HEK293 (cell line): ENCODE measurements around the gene PRDX2.

ENCODE experiments used
- CTCF ChIP-seq: fragments of 450-650 bp; formaldehyde crosslinking; IDR thresholded peaks from 2 replicates; pipeline ENCODE4 v1.5.1; 2016; ENCODE audit warnings: missing biosample characterization, missing genetic modification characterization
- FEZF1 ChIP-seq: fragments of 450-650 bp; formaldehyde crosslinking; IDR thresholded peaks from 2 replicates; pipeline ENCODE4 v1.5.1; 2016; ENCODE audit warnings: missing biosample characterization, missing genetic modification characterization
- GLI2 ChIP-seq: fragments of 450-650 bp; formaldehyde crosslinking; IDR thresholded peaks from 2 replicates; pipeline ENCODE4; 2017; ENCODE audit warnings: missing biosample characterization, missing genetic modification characterization, low read depth, borderline replicate concordance
- GLIS2 ChIP-seq: fragments of 450-650 bp; formaldehyde crosslinking; IDR thresholded peaks from 2 replicates; pipeline ENCODE4 v1.5.1; 2016; ENCODE audit warnings: missing biosample characterization, missing genetic modification characterization
- MZF1 ChIP-seq: fragments of 450-650 bp; formaldehyde crosslinking; IDR thresholded peaks from 2 replicates; pipeline ENCODE4 v1.5.1; 2017; ENCODE audit warnings: missing biosample characterization, missing genetic modification characterization, borderline replicate concordance
- SCRT2 ChIP-seq: fragments of 450-650 bp; formaldehyde crosslinking; IDR thresholded peaks from 2 replicates; pipeline ENCODE4 v1.5.1; 2016; ENCODE audit warnings: missing biosample characterization, missing genetic modification characterization
- SETDB1 ChIP-seq: IDR thresholded peaks from one replicate; pipeline ENCODE4 v1.6.1; 2017; ENCODE audit warnings: mild to moderate bottlenecking, low read length, moderate library complexity, mixed read lengths; ENCODE audit not compliant: insufficient read length
- SP2 ChIP-seq: fragments of 450-650 bp; formaldehyde crosslinking; IDR thresholded peaks from 2 replicates; pipeline ENCODE4 v1.5.1; 2016; ENCODE audit warnings: missing biosample characterization, missing genetic modification characterization
- ZBTB21 ChIP-seq: fragments of 450-650 bp; formaldehyde crosslinking; IDR thresholded peaks from 2 replicates; pipeline ENCODE4 v1.5.1; 2017; ENCODE audit warnings: missing biosample characterization, missing genetic modification characterization
- ZBTB8A ChIP-seq: fragments of 450-650 bp; formaldehyde crosslinking; IDR thresholded peaks from 2 replicates; pipeline ENCODE4 v1.5.1; 2016; ENCODE audit warnings: missing biosample characterization, missing genetic modification characterization
- ZFP41 ChIP-seq: fragments of 450-650 bp; formaldehyde crosslinking; IDR thresholded peaks from 2 replicates; pipeline ENCODE4 v1.5.1; 2016; ENCODE audit warnings: missing biosample characterization, missing genetic modification characterization, borderline replicate concordance
- ZNF155 ChIP-seq: fragments of 450-650 bp; formaldehyde crosslinking; IDR thresholded peaks from 2 replicates; pipeline ENCODE4 v1.5.1; 2016; ENCODE audit warnings: missing biosample characterization, missing genetic modification characterization
- ZNF16 ChIP-seq: fragments of 450-650 bp; formaldehyde crosslinking; IDR thresholded peaks from 2 replicates; pipeline ENCODE4 v1.5.1; 2016; ENCODE audit warnings: low read depth, missing biosample characterization, missing genetic modification characterization
- ZNF174 ChIP-seq: fragments of 450-650 bp; formaldehyde crosslinking; IDR thresholded peaks from 2 replicates; pipeline ENCODE4 v1.5.0; 2017; ENCODE audit warnings: missing biosample characterization, mild to moderate bottlenecking, missing genetic modification characterization
- ZNF2 ChIP-seq: fragments of 450-650 bp; formaldehyde crosslinking; IDR thresholded peaks from 2 replicates; pipeline ENCODE4 v1.5.1; 2016; ENCODE audit warnings: missing biosample characterization, missing genetic modification characterization
- ZNF221 ChIP-seq: fragments of 450-650 bp; formaldehyde crosslinking; IDR thresholded peaks from 2 replicates; pipeline ENCODE4 v1.5.1; 2017; ENCODE audit warnings: missing biosample characterization, missing genetic modification characterization, borderline replicate concordance
- ZNF239 ChIP-seq: fragments of 450-650 bp; formaldehyde crosslinking; IDR thresholded peaks from 2 replicates; pipeline ENCODE4 v1.5.1; 2016; ENCODE audit warnings: missing biosample characterization, missing genetic modification characterization
- ZNF311 ChIP-seq: fragments of 450-650 bp; formaldehyde crosslinking; IDR thresholded peaks from 2 replicates; pipeline ENCODE4 v1.5.1; 2017; ENCODE audit warnings: missing biosample characterization, missing genetic modification characterization, borderline replicate concordance
- ZNF350 ChIP-seq: fragments of 450-650 bp; formaldehyde crosslinking; IDR thresholded peaks from 2 replicates; pipeline ENCODE4 v1.5.0; 2017; ENCODE audit warnings: missing biosample characterization, mild to moderate bottlenecking, missing genetic modification characterization
- ZNF394 ChIP-seq: fragments of 450-650 bp; formaldehyde crosslinking; IDR thresholded peaks from 2 replicates; pipeline ENCODE4 v1.5.1; 2016; ENCODE audit warnings: missing biosample characterization, missing genetic modification characterization, mild to moderate bottlenecking, moderate library complexity, borderline replicate concordance
- ZNF449 ChIP-seq: fragments of 450-650 bp; formaldehyde crosslinking; IDR thresholded peaks from 2 replicates; pipeline ENCODE4 v1.5.1; 2017; ENCODE audit warnings: missing biosample characterization, mild to moderate bottlenecking, missing genetic modification characterization, moderate library complexity
- ZNF48 ChIP-seq: fragments of 450-650 bp; formaldehyde crosslinking; IDR thresholded peaks from 2 replicates; pipeline ENCODE4 v1.5.1; 2016; ENCODE audit warnings: missing biosample characterization, missing genetic modification characterization
- ZNF529 ChIP-seq: fragments of 450-650 bp; formaldehyde crosslinking; IDR thresholded peaks from 2 replicates; pipeline ENCODE4 v1.5.1; 2017; ENCODE audit warnings: missing genetic modification characterization, missing biosample characterization; ENCODE audit not compliant: insufficient replicate concordance
- ZNF530 ChIP-seq: fragments of 450-650 bp; formaldehyde crosslinking; IDR thresholded peaks from 2 replicates; pipeline ENCODE4 v1.5.1; 2016; ENCODE audit warnings: low read depth, missing biosample characterization, missing genetic modification characterization
- ZNF548 ChIP-seq: fragments of 450-650 bp; formaldehyde crosslinking; IDR thresholded peaks from 2 replicates; pipeline ENCODE4 v1.5.1; 2016; ENCODE audit warnings: missing biosample characterization, missing genetic modification characterization
- ZNF555 ChIP-seq: fragments of 450-650 bp; formaldehyde crosslinking; conservative IDR thresholded peaks from 2 replicates; pipeline ENCODE4 v1.5.1; 2017; ENCODE audit warnings: missing biosample characterization, mild to moderate bottlenecking, missing genetic modification characterization, inconsistent platforms
- ZNF596 ChIP-seq: fragments of 450-650 bp; IDR thresholded peaks from 2 replicates; pipeline ENCODE4 v1.5.0; 2018; ENCODE audit warnings: missing biosample characterization, mild to moderate bottlenecking, missing genetic modification characterization, moderate library complexity
- ZNF658 ChIP-seq: fragments of 450-650 bp; formaldehyde crosslinking; IDR thresholded peaks from 2 replicates; pipeline ENCODE4; 2016; ENCODE audit warnings: missing biosample characterization, missing genetic modification characterization
- ZNF677 ChIP-seq: fragments of 450-650 bp; IDR thresholded peaks from 2 replicates; pipeline ENCODE4 v1.5.0; 2018; ENCODE audit warnings: missing biosample characterization, mild to moderate bottlenecking, missing genetic modification characterization, moderate library complexity
- ZNF76 ChIP-seq: fragments of 450-650 bp; formaldehyde crosslinking; IDR thresholded peaks from 2 replicates; pipeline ENCODE4; 2016; ENCODE audit warnings: low read depth, missing biosample characterization, missing genetic modification characterization, borderline replicate concordance
- ZSCAN23 ChIP-seq: fragments of 450-650 bp; formaldehyde crosslinking; IDR thresholded peaks from 2 replicates; pipeline ENCODE4 v1.5.1; 2016; ENCODE audit warnings: missing biosample characterization, missing genetic modification characterization
- TF ChIP-seq, protein P1 (sequence below): fragments of 450-650 bp; formaldehyde crosslinking; IDR thresholded peaks from 2 replicates; pipeline ENCODE4; 2016; ENCODE audit warnings: missing biosample characterization, missing genetic modification characterization
- TF ChIP-seq, protein P2 (sequence below): fragments of 450-650 bp; formaldehyde crosslinking; IDR thresholded peaks from 2 replicates; pipeline ENCODE4 v1.5.1; 2016; ENCODE audit warnings: missing biosample characterization, missing genetic modification characterization
- TF ChIP-seq, protein P3 (sequence below): fragments of 450-650 bp; IDR thresholded peaks from 2 replicates; pipeline ENCODE4 v1.5.1; 2018; ENCODE audit warnings: missing biosample characterization, mild to moderate bottlenecking, missing genetic modification characterization

PRDX2 gene

GRCh38 chr19:12777217-12778016, 24.2 kb downstream of the PRDX2 start (continued):
- TF ChIP-seq FEZF1 (no peak), SP2 (no peak), ZNF221 (no peak), ZBTB8A (tag by site-specific recombination) (peak; percentile 74), ZNF529 (no peak), ZSCAN23 (tag by site-specific recombination) (no peak; the same call in 1 of the 2 replicates), ZNF555 (no peak), ZNF76 (tag by site-specific recombination) (peak; percentile 25; the same call in 1 of the 2 replicates), SETDB1 (no peak), ZNF677 (tag by site-specific recombination) (no peak), ZNF548 (no peak), ZNF239 (tag by site-specific recombination) (no peak), CTCF (tag by site-specific recombination) (peak; percentile 81), ZNF16 (tag by site-specific recombination) (no peak), ZNF155 (no peak), ZNF530 (no peak), ZNF2 (peak; percentile 81), ZFP41 (tag by site-specific recombination) (no peak), ZNF449 (peak; percentile 47; the same call in 1 of the 2 replicates), ZNF48 (no peak), ZBTB21 (tag by site-specific recombination) (no peak), MZF1 (tag by site-specific recombination) (no peak), ZNF311 (tag by site-specific recombination) (no peak), ZNF658 (tag by site-specific recombination) (no peak), ZNF174 (no peak), ZNF596 (tag by site-specific recombination) (no peak), ZNF350 (tag by site-specific recombination) (no peak), ZNF394 (tag by site-specific recombination) (peak; percentile 29; the same call in 1 of the 2 replicates), SCRT2 (tag by site-specific recombination) (no peak), GLI2 (tag by site-specific recombination) (no peak), GLIS2 (tag by site-specific recombination) (peak; percentile 60)
- TF ChIP-seq, protein P1, sequence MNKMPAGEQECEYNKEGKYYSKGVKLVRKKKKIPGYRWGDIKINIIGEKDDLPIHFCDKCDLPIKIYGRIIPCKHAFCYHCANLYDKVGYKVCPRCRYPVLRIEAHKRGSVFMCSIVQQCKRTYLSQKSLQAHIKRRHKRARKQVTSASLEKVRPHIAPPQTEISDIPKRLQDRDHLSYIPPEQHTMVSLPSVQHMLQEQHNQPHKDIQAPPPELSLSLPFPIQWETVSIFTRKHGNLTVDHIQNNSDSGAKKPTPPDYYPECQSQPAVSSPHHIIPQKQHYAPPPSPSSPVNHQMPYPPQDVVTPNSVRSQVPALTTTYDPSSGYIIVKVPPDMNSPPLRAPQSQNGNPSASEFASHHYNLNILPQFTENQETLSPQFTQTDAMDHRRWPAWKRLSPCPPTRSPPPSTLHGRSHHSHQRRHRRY, result no peak
- TF ChIP-seq, protein P2, sequence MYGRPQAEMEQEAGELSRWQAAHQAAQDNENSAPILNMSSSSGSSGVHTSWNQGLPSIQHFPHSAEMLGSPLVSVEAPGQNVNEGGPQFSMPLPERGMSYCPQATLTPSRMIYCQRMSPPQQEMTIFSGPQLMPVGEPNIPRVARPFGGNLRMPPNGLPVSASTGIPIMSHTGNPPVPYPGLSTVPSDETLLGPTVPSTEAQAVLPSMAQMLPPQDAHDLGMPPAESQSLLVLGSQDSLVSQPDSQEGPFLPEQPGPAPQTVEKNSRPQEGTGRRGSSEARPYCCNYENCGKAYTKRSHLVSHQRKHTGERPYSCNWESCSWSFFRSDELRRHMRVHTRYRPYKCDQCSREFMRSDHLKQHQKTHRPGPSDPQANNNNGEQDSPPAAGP (tag by site-specific recombination), result peak; percentile 48; the same call in 1 of the 2 replicates
- TF ChIP-seq, protein P3, sequence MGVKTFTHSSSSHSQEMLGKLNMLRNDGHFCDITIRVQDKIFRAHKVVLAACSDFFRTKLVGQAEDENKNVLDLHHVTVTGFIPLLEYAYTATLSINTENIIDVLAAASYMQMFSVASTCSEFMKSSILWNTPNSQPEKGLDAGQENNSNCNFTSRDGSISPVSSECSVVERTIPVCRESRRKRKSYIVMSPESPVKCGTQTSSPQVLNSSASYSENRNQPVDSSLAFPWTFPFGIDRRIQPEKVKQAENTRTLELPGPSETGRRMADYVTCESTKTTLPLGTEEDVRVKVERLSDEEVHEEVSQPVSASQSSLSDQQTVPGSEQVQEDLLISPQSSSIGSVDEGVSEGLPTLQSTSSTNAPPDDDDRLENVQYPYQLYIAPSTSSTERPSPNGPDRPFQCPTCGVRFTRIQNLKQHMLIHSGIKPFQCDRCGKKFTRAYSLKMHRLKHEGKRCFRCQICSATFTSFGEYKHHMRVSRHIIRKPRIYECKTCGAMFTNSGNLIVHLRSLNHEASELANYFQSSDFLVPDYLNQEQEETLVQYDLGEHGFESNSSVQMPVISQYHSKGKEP, result peak; percentile 57; the same call in 1 of the 2 replicates
